ENCODE results near the gene PSTK. TPM values are rescaled to one million over a fixed set of nuclear protein-coding genes. Genes with fewer than 3 reads are reported as not detected.
A peak's percentile ranks its signal among the peaks of the same experiment; 100 is the strongest.

Gene PSTK
- total RNA-seq, 1 donor from 2014 or later = 18.1 TPM

DNA sequence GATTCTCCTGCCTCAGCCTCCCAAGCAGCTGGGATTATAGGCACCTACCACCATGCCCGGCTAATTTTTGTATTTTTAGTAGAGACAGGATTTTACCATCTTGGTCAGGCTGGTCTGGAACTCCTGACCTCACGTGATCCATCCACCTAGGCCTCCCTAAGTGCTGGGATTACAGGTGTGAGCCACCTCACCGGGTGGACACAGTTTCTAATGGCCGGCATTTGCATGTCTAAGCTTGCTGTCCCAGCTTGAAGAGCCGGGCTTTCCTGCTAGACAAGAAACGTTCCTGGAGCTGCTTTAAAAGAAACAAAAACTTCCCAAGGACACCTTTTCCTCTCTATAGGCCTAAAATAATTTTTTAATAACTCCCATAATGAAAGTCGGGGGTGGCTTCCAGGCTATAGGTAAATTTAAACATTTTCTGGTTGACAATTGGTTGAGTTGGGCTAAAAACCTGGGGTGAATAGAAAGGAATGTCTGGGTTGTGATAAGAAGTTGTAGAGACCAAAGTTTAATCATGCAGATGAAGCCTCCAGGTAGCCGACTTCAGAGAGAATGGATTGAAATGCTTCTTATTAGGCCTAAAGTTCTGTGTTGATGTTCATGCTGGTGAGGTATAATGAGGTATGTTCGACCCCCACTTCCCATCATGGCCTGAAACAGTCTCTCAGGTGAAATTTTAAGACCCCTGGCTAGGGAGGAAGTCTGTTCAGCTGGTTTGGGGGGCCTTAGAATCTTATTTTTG is 37.4 kb downstream of the PSTK start:
- no peaks in the 10 kb centered on the region for H3K9me3 ChIP-seq (ENCODE audit: low read depth)
- peaks cover 14% of the 10 kb centered on the region for H3K4me1 ChIP-seq
- Mint-ChIP-seq H3K27me3 (ENCODE audit: insufficient read depth, low read depth) (no peaks in the 10 kb centered on the region), H3K9me3 (no peaks in the 10 kb centered on the region), H3K4me1 (peaks cover 5% of the 10 kb centered on the region), H3K4me3 (no peak overlapping the region), H3K27ac (no peak overlapping the region), H3K36me3 (peaks cover 7% of the 10 kb centered on the region)
- H2AFZ ChIP-seq (replicated peaks) = no peak overlapping the region
- no peaks in the 10 kb centered on the region for H3K36me3 ChIP-seq
- TF ChIP-seq EZH2 (IDR thresholded peaks at IDR 0.05) (no peak), EZH2phosphoT487 (IDR thresholded peaks at IDR 0.05) (no peak)
- TF ChIP-seq, protein P1, sequence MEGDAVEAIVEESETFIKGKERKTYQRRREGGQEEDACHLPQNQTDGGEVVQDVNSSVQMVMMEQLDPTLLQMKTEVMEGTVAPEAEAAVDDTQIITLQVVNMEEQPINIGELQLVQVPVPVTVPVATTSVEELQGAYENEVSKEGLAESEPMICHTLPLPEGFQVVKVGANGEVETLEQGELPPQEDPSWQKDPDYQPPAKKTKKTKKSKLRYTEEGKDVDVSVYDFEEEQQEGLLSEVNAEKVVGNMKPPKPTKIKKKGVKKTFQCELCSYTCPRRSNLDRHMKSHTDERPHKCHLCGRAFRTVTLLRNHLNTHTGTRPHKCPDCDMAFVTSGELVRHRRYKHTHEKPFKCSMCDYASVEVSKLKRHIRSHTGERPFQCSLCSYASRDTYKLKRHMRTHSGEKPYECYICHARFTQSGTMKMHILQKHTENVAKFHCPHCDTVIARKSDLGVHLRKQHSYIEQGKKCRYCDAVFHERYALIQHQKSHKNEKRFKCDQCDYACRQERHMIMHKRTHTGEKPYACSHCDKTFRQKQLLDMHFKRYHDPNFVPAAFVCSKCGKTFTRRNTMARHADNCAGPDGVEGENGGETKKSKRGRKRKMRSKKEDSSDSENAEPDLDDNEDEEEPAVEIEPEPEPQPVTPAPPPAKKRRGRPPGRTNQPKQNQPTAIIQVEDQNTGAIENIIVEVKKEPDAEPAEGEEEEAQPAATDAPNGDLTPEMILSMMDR (IDR thresholded peaks at IDR 0.05) = no peak
- no peaks in the 10 kb centered on the region for H4K20me1 ChIP-seq (ENCODE audit: low read depth)
- no peak overlapping the region for H3K4me2 ChIP-seq
- no peak overlapping the region for H3K4me3 ChIP-seq
- no peak overlapping the region for H3K9ac ChIP-seq
- no peaks in the 10 kb centered on the region for H3K27me3 ChIP-seq
- no peak overlapping the region for H3K27ac ChIP-seq
- DNase-seq (ENCODE audit: low spot score) = no peak
- peaks cover 2% of the 10 kb centered on the region for H3F3A ChIP-seq (ENCODE audit: low read depth)
- H3K79me2 ChIP-seq (ENCODE audit: low read depth) = no peaks in the 10 kb centered on the region

DNA sequence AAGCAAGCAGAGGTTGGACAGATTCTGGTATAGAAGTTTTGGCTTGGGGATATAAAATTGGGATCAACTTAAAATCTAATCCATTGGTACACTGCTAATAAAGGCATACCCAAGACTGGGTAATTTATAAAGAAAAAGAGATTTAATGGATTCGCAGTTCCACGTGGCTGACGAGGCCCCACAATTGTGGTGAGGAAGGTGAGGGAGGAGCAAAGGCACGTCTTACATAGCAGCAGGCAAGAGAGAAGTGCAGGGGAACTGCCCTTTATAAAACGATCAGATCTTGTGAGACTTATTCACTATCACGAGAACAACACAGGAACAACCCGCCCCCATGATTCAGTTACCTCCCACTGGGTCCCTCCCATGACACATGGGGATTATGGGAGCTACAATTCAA is 38.3 kb downstream of the PSTK start:
- Mint-ChIP-seq H3K27ac (peak overlapping the region; percentile 62), H3K4me1 (peaks cover 11% of the 10 kb centered on the region), H3K9me3 (no peaks in the 10 kb centered on the region), H3K36me3 (peaks cover 6% of the 10 kb centered on the region), H3K27me3 (ENCODE audit: insufficient read depth, low read depth) (no peaks in the 10 kb centered on the region), H3K4me3 (no peak overlapping the region)
- H2AFZ ChIP-seq (replicated peaks) = no peak overlapping the region
- H3K4me2 ChIP-seq = no peak overlapping the region
- H3K4me1 ChIP-seq = peaks cover 21% of the 10 kb centered on the region
- TF ChIP-seq EZH2 (IDR thresholded peaks at IDR 0.05) = no peak
- TF ChIP-seq EZH2phosphoT487 (IDR thresholded peaks at IDR 0.05) = no peak
- TF ChIP-seq, protein P1 (IDR thresholded peaks at IDR 0.05) = no peak
- no peaks in the 10 kb centered on the region for H3K27me3 ChIP-seq
- no peak overlapping the region for H3K9ac ChIP-seq
- peaks cover 2% of the 10 kb centered on the region for H3F3A ChIP-seq (ENCODE audit: low read depth)
- DNase-seq (ENCODE audit: low spot score) = no peak
- no peak overlapping the region for H3K27ac ChIP-seq
- no peaks in the 10 kb centered on the region for H3K9me3 ChIP-seq (ENCODE audit: low read depth)
- H4K20me1 ChIP-seq (ENCODE audit: low read depth) = no peaks in the 10 kb centered on the region
- no peak overlapping the region for H3K4me3 ChIP-seq
- no peaks in the 10 kb centered on the region for H3K79me2 ChIP-seq (ENCODE audit: low read depth)
- H3K36me3 ChIP-seq = no peaks in the 10 kb centered on the region

DNA sequence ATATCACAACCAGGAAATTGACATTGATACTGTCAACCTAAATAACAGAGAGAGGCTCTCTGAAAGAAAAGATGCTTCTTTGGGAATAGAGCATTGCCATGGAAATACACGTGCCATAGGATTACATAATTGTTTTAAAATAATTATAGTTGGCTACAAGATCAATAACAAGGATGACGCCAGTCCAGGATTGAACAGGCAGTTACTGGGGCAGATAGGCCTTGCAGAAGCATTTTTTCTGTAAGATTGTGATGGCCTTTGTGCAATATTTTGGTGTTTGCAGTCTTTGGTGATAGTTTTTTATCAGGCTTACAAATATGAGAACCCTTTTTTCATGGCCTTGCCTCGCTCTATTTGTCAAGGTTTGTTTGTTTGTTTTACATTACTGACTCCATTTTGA is 39.1 kb downstream of the PSTK start:
- Histone ChIP-seq H2AFZ (replicated peaks) (no peak overlapping the region), H3K27me3 (no peaks in the 10 kb centered on the region), H3K9me3 (ENCODE audit: low read depth) (no peaks in the 10 kb centered on the region), H3K79me2 (ENCODE audit: low read depth) (no peaks in the 10 kb centered on the region), H3K4me2 (no peak overlapping the region), H3F3A (ENCODE audit: low read depth) (peaks cover 2% of the 10 kb centered on the region), H3K27ac (no peak overlapping the region), H3K9ac (no peak overlapping the region), H3K4me3 (no peak overlapping the region), H3K4me1 (peaks cover 28% of the 10 kb centered on the region), H3K36me3 (no peaks in the 10 kb centered on the region), H4K20me1 (ENCODE audit: low read depth) (no peaks in the 10 kb centered on the region)
- Mint-ChIP-seq H3K27me3 (ENCODE audit: insufficient read depth, low read depth) (no peaks in the 10 kb centered on the region), H3K4me1 (peaks cover 18% of the 10 kb centered on the region), H3K9me3 (no peaks in the 10 kb centered on the region), H3K4me3 (no peak overlapping the region), H3K36me3 (peaks cover 4% of the 10 kb centered on the region), H3K27ac (no peak overlapping the region)
- DNase-seq (ENCODE audit: low spot score) = no peak
- TF ChIP-seq, protein P1 (IDR thresholded peaks at IDR 0.05) = no peak
- TF ChIP-seq EZH2 (IDR thresholded peaks at IDR 0.05) (no peak), EZH2phosphoT487 (IDR thresholded peaks at IDR 0.05) (no peak)
